OCI-LY3 (cell line): ENCODE results near the gene RSL1D1.

Experiments used
- H2AFZ ChIP-seq: fragments of 200-600, 300-600 bp; shearing (Covaris generic); 2 replicates; pipeline ENCODE4 v1.6.0; 2014; ENCODE audit warnings: antibody characterized with exemption, low read depth, low read length
- H3K27ac ChIP-seq: fragments of 200-600, 300-600 bp; sonication (generic); 2 replicates; pipeline ENCODE4 v1.5.1; 2014; ENCODE audit warnings: mild to moderate bottlenecking, low read length, moderate library complexity, mixed read lengths
- H3K27me3 ChIP-seq: fragments of 200-600, 300-600 bp; sonication (generic); 2 replicates; pipeline ENCODE4 v1.6.1; 2014; ENCODE audit warnings: low read depth, low read length, mixed read lengths
- H3K36me3 ChIP-seq: fragments of 200-600, 300-600 bp; sonication (generic); replicated peaks from 2 replicates; pipeline ENCODE3; 2014; ENCODE audit warnings: low read depth, low read length, mixed read lengths
- H3K4me1 ChIP-seq: fragments of 300-600, 200-600 bp; sonication (generic); 2 replicates; pipeline ENCODE4 v1.6.1; 2014; ENCODE audit warnings: low read length, mixed read lengths
- H3K4me2 ChIP-seq: fragments of 200-600, 300-600 bp; sonication (generic); 2 replicates; pipeline ENCODE4 v1.6.1; 2014; ENCODE audit warnings: low read length, mixed read lengths
- H3K4me3 ChIP-seq: fragments of 300-600, 200-600 bp; sonication (generic); 2 replicates; pipeline ENCODE4 v1.5.1; 2014; ENCODE audit warnings: antibody characterized with exemption, mild to moderate bottlenecking, low read length, moderate library complexity
- H3K79me2 ChIP-seq: fragments of 300-600, 200-600 bp; shearing (Covaris generic); 2 replicates; pipeline ENCODE4 v1.6.1; 2014; ENCODE audit warnings: mild to moderate bottlenecking, low read length, mixed read lengths
- H3K9ac ChIP-seq: fragments of 300-600, 200-600 bp; shearing (Covaris generic); 2 replicates; pipeline ENCODE4 v1.6.0; 2014; ENCODE audit warnings: mild to moderate bottlenecking, low read length, moderate library complexity
- H3K9me3 ChIP-seq: fragments of 200-600, 300-600 bp; shearing (Covaris generic); 2 replicates; pipeline ENCODE4 v1.6.1; 2014; ENCODE audit warnings: low read length, mixed read lengths; ENCODE audit not compliant: insufficient read depth
- H4K20me1 ChIP-seq: fragments of 200-600, 300-600 bp; sonication (generic); 2 replicates; pipeline ENCODE4 v1.6.1; 2016; ENCODE audit warnings: low read length, mixed read lengths; ENCODE audit not compliant: insufficient read depth
- CTCF ChIP-seq: fragments of 200-600, 300-600 bp; sonication (generic); IDR thresholded peaks from 2 replicates; pipeline ENCODE4 v1.5.1; 2014; ENCODE audit warnings: antibody characterized with exemption, low read length, low read depth
- EZH2phosphoT487 ChIP-seq: fragments of 200-600 bp; shearing (Covaris generic); IDR thresholded peaks from 2 replicates; pipeline ENCODE4 v1.6.1; 2018; ENCODE audit warnings: antibody characterized with exemption, mixed run types, low read depth

RSL1D1 gene

GRCh38 chr16:11851294-11852091, at the start of gene RSL1D1:
TSS of gene RSL1D1 (minus strand) at chr16:11851542. CDS start at chr16:11851512, 30 bp downstream.
- peaks cover 92% of the 10 kb centered on the region for H3K79me2 ChIP-seq
- TF ChIP-seq CTCF (no peak), EZH2phosphoT487 (no peak)
- 0 out of 2 replicates have a peak within 1 kb of the TSS, but pooled peaks have one; percentile 51 for H2AFZ ChIP-seq
- no peaks in the 10 kb centered on the region for H3K9me3 ChIP-seq
- peak within 1 kb of the TSS; percentile 77 for H3K27ac ChIP-seq
- H3K4me3 ChIP-seq = peak within 1 kb of the TSS; percentile 86
- peak within 1 kb of the TSS; percentile 93 for H3K4me2 ChIP-seq
- peak within 1 kb of the TSS; percentile 98 for H3K9ac ChIP-seq
- H3K27me3 ChIP-seq = no peaks in the 10 kb centered on the region
- peaks cover 35% of the 10 kb centered on the region for H3K36me3 ChIP-seq
- H3K4me1 ChIP-seq = peaks cover 11% of the 10 kb centered on the region
- H4K20me1 ChIP-seq = peaks cover 27% of the 10 kb centered on the region

GRCh38 chr16:11901091-11901490, 49.7 kb upstream of the RSL1D1 start:
- TF ChIP-seq CTCF = no peak
- TF ChIP-seq EZH2phosphoT487 = no peak
- no peaks in the 10 kb centered on the region for H3K9me3 ChIP-seq
- H3K79me2 ChIP-seq = peaks cover 99% of the 10 kb centered on the region
- no peak overlapping the region for H3K9ac ChIP-seq
- no peak overlapping the region for H2AFZ ChIP-seq
- H3K4me2 ChIP-seq = no peak overlapping the region
- H3K27me3 ChIP-seq = no peaks in the 10 kb centered on the region
- no peak overlapping the region for H3K4me3 ChIP-seq
- H3K4me1 ChIP-seq = no peaks in the 10 kb centered on the region
- peaks cover 15% of the 10 kb centered on the region for H3K36me3 ChIP-seq
- H3K27ac ChIP-seq = no peak overlapping the region
- peaks cover 54% of the 10 kb centered on the region for H4K20me1 ChIP-seq

GRCh38 chr16:11896486-11897176, 45.3 kb upstream of the RSL1D1 start:
- no peaks in the 10 kb centered on the region for H3K27me3 ChIP-seq
- H3K4me3 ChIP-seq = no peak overlapping the region
- no peak overlapping the region for H2AFZ ChIP-seq
- H3K27ac ChIP-seq = no peak overlapping the region
- no peaks in the 10 kb centered on the region for H3K4me1 ChIP-seq
- H3K9me3 ChIP-seq = no peaks in the 10 kb centered on the region
- H4K20me1 ChIP-seq = peaks cover 32% of the 10 kb centered on the region
- no peak overlapping the region for H3K4me2 ChIP-seq
- peaks cover 62% of the 10 kb centered on the region for H3K79me2 ChIP-seq
- TF ChIP-seq CTCF (no peak), EZH2phosphoT487 (no peak)
- peaks cover 21% of the 10 kb centered on the region for H3K36me3 ChIP-seq
- no peak overlapping the region for H3K9ac ChIP-seq

GRCh38 chr16:11893571-11893970, 42.2 kb upstream of the RSL1D1 start:
- Histone ChIP-seq H3K9me3 (no peaks in the 10 kb centered on the region), H4K20me1 (peaks cover 6% of the 10 kb centered on the region), H3K36me3 (peaks cover 30% of the 10 kb centered on the region), H2AFZ (no peak overlapping the region), H3K27me3 (no peaks in the 10 kb centered on the region), H3K27ac (no peak overlapping the region), H3K4me1 (no peaks in the 10 kb centered on the region), H3K79me2 (peaks cover 31% of the 10 kb centered on the region), H3K4me3 (no peak overlapping the region), H3K4me2 (no peak overlapping the region), H3K9ac (no peak overlapping the region)
- no peak for TF ChIP-seq EZH2phosphoT487
- TF ChIP-seq CTCF = no peak
